Activated CD8-positive, alpha-beta memory T cell treated with anti-CD3 and anti-CD28 coated beads, Interleukin-2, amount 10 ng/mL, durations not matched to agents 7 days and 5 days (primary cell): Measurements from ENCODE around the gene TARS1. TPM values are rescaled to one million over a fixed set of nuclear protein-coding genes. Genes with fewer than 3 reads are reported as not detected.

Experiments used
- ATAC-seq: fragments of 150-1000 bp; cut with Tn5 transposase; one replicate; pipeline ENCODE4 v1.10.0; 2021; ENCODE audit warnings: moderate library complexity
- CTCF ChIA-PET: fragments of 350-600 bp; sonication (Branson Sonifier 250); formaldehyde crosslinking; loops from one replicate; lab custom pipeline; 2021; ENCODE audit warnings: antibody characterized with exemption; lab: Charles Lee
- DNase-seq: peaks from one replicate; pipeline ENCODE4 v3.0.0-alpha.2; 2020
- H3K27ac Mint-ChIP-seq: one replicate; pipeline ENCODE4 v1.8.0; 2021; ENCODE audit warnings: mild to moderate bottlenecking, mixed read lengths
- H3K27me3 Mint-ChIP-seq: one replicate; pipeline ENCODE4 v1.8.0; 2021; ENCODE audit warnings: mixed read lengths
- H3K36me3 Mint-ChIP-seq: one replicate; pipeline ENCODE4 v1.8.0; 2021; ENCODE audit warnings: mild to moderate bottlenecking, mixed read lengths
- H3K4me1 Mint-ChIP-seq: one replicate; pipeline ENCODE4 v1.8.0; 2021; ENCODE audit warnings: mixed read lengths
- H3K4me3 Mint-ChIP-seq: one replicate; pipeline ENCODE4 v1.8.0; 2021; ENCODE audit warnings: mild to moderate bottlenecking, moderate library complexity, mixed read lengths
- H3K9me3 Mint-ChIP-seq: one replicate; pipeline ENCODE4 v1.8.0; 2022; ENCODE audit warnings: low read depth, mixed read lengths
- total RNA-seq, 2 experiments: library from RNA; stranded (reverse); gene quantifications; one replicate each; pipeline ENCODE4 v1.2.3, GENCODE V29; 2021

TARS1 gene
- total RNA-seq, 2 experiments from 2014 or later = 157 to 240 TPM

DNA sequence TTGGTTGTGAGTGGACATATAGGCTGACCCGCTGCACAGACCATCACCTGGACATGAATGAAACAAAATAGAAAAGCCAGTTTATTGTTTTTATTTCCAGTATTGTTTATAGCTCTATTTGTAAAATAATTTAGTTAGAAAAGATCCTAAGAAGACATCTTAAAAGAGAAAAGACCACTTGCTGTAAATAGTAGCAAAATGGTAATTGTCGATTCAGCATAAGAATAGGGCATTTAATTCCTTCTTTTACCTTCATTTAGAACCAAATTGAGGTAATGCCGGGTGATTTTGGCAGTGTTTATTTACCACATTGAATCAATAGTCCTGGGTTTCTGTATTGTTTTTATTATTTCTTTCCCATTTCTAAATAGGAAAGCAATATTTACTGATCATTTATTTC is 7.4 kb downstream of the TARS1 start:
- Mint-ChIP-seq H3K9me3 (no peaks in the 10 kb centered on the region), H3K4me3 (no peak overlapping the region), H3K36me3 (peaks cover 67% of the 10 kb centered on the region), H3K27me3 (no peaks in the 10 kb centered on the region), H3K27ac (no peak overlapping the region), H3K4me1 (peaks cover 49% of the 10 kb centered on the region)
- DNase-seq (no peak), ATAC-seq (no peak)
- CTCF ChIA-PET = interaction anchor here (1.8 kb wide), 1 partner anchor 12 kb away, joined by 5 read pairs; no protein-coding TSS in a partner anchor

DNA sequence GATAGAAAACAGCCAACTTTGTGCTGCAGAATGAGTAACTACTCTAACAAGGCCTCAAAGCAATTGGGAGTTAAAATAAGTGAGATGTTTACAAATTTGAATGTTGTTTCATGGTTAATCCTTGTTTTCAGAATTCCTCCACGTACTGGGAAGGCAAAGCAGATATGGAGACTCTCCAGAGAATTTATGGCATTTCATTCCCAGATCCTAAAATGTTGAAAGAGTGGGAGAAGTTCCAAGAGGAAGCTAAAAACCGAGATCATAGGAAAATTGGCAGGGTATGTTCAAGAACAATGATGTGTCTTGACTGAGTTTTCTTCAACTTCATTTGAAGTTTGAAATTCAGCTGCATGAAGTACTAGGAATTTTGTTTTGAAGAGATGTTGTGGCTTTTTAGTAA is 16.4 kb downstream of the TARS1 start:
- Mint-ChIP-seq H3K27ac (no peak overlapping the region), H3K9me3 (no peaks in the 10 kb centered on the region), H3K4me3 (no peak overlapping the region), H3K36me3 (peaks cover 74% of the 10 kb centered on the region), H3K27me3 (no peaks in the 10 kb centered on the region), H3K4me1 (peaks cover 11% of the 10 kb centered on the region)
- DNase-seq (no peak), ATAC-seq (no peak)
- CTCF ChIA-PET = interaction anchor here (1.5 kb wide), 1 partner anchor 17 kb away, joined by 4 read pairs; the partner anchor contains the start of gene TARS1

DNA sequence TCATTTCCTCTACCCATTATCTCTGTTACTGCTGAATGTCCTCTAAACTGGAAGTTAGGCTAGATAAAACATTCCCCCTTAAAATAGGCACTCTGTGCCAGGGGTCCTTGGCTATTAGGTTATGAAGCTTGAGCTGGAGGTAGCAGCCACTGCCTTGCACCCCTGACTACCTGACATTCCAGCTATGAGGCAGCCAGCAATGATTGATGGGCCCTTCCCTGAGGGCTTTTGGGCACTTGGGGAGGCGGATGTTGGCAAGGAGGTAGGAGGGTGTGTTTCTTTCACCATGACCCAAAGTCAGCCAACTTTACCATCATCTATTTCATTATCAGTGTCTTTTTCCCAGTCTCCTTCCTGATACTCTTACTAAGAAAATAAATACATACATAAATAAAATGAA is 17.1 kb downstream of the TARS1 start:
- no peak overlapping the region for H3K4me3 Mint-ChIP-seq
- ATAC-seq = no peak
- peaks cover 9% of the 10 kb centered on the region for H3K4me1 Mint-ChIP-seq
- H3K27ac Mint-ChIP-seq = no peak overlapping the region
- CTCF ChIA-PET = interaction anchor here (1.5 kb wide), 1 partner anchor 18 kb away, joined by 4 read pairs; the partner anchor contains the start of gene TARS1
- no peaks in the 10 kb centered on the region for H3K9me3 Mint-ChIP-seq
- peaks cover 72% of the 10 kb centered on the region for H3K36me3 Mint-ChIP-seq
- no peak for DNase-seq
- H3K27me3 Mint-ChIP-seq = no peaks in the 10 kb centered on the region

DNA sequence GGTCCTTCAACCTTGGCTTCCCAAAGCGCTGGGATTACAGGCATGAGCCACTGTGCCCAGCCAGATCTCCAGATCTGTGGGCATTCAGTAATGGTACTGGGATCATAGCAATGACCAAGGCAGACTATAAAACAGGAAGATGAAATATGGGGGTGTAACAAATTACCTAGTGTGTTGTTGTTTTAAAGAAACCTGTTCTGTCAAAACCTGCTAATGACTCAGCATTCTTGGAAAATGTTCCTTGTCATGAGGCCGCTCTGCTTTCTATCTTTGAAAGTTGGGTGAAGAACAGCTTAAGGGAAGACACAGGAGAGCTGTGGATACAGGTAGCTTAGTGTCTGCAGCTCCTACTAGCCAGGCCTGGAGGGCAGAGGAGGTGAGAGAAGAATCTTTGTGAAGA is 19.4 kb downstream of the TARS1 start:
- Mint-ChIP-seq H3K9me3 (no peaks in the 10 kb centered on the region), H3K4me1 (peaks cover 6% of the 10 kb centered on the region), H3K27me3 (no peaks in the 10 kb centered on the region), H3K36me3 (peaks cover 70% of the 10 kb centered on the region), H3K4me3 (no peak overlapping the region), H3K27ac (no peak overlapping the region)
- CTCF ChIA-PET = no interaction called here
- ATAC-seq = no peak
- no peak for DNase-seq

DNA sequence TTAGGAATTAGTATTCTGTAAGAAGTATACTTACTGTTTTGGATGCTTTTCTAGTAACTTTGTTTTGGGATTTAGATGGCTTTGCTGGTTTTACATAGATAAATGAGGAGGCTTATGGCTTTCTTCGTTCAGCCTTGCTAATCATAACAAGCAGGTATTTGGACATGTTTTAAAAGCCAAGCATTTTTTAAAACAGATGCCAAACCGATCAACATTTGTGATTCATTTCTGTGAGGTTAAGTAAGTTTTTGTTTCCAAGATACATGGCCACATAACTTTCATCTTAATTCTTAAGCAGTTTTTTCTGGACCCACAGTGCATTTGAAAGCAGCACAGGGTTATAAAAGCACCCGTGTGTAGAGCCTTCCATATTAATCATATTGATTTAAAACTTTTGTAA is 21.7 kb downstream of the TARS1 start:
- Mint-ChIP-seq H3K4me1 (peaks cover 6% of the 10 kb centered on the region), H3K27ac (no peak overlapping the region), H3K27me3 (no peaks in the 10 kb centered on the region), H3K36me3 (peaks cover 67% of the 10 kb centered on the region), H3K4me3 (no peak overlapping the region), H3K9me3 (no peaks in the 10 kb centered on the region)
- CTCF ChIA-PET = no interaction called here
- ATAC-seq (no peak), DNase-seq (no peak)

DNA sequence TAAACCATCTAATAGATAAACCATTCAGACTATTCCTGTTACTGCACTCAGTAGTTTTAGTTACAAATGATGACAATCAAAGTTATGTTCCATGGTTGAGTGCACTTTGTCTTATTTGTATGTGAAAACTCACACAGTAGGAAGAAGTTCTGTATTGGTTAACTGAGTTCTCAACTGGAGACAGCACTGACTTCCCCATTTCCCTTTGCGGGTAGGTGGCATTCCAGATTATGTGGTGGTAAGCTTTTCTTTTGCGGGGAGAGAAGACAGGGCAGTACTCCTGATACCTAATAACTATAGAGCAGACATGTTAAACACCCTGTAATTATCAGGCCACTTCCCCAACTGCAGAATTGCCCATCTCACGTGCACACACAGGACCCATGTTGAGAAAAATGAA is 24.4 kb downstream of the TARS1 start:
- H3K4me3 Mint-ChIP-seq = no peak overlapping the region
- ATAC-seq = no peak
- H3K4me1 Mint-ChIP-seq = peaks cover under 1% of the 10 kb centered on the region
- DNase-seq = no peak
- peaks cover 68% of the 10 kb centered on the region for H3K36me3 Mint-ChIP-seq
- H3K9me3 Mint-ChIP-seq = no peaks in the 10 kb centered on the region
- H3K27ac Mint-ChIP-seq = no peak overlapping the region
- H3K27me3 Mint-ChIP-seq = no peaks in the 10 kb centered on the region
- CTCF ChIA-PET = no interaction called here

DNA sequence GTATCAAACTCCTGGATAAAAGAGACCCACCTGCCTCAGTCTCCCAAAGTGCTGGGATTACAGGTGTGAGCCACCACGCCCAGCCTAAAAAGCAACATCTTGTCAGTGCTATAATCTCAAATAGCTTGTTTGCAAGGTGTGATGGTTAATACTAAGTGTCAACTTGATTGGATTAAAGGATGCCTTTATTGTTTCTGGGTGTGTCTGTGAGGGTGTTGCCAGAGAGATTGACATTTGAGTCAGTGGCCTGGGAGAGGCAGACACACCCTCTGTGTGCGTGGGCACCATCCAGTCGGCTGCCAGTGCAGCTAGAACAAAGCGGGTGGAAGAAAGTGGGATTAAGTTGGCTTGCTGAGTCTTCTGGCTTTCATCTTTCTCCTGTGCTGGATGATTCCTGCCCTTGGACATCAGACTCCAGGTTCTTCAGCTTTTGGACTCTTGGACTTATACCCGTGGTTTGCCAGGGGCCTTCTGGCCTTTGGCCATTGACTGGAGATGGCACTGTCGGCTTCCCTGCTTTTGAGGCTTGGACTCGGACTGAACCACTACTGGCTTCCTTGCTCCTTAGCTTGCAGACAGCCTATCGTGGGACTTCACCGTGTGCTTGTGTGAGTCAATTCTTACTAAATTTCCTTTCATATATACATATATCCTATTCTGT is 28.1 kb downstream of the TARS1 start:
- Mint-ChIP-seq H3K4me3 (no peak overlapping the region), H3K36me3 (peaks cover 71% of the 10 kb centered on the region), H3K4me1 (no peaks in the 10 kb centered on the region), H3K27ac (no peak overlapping the region), H3K27me3 (no peaks in the 10 kb centered on the region), H3K9me3 (peaks cover 2% of the 10 kb centered on the region)
- ATAC-seq (no peak), DNase-seq (no peak)
- CTCF ChIA-PET = interaction anchor here (1.6 kb wide), 1 partner anchor 501 kb away, joined by 8 read pairs; no protein-coding TSS in a partner anchor

DNA sequence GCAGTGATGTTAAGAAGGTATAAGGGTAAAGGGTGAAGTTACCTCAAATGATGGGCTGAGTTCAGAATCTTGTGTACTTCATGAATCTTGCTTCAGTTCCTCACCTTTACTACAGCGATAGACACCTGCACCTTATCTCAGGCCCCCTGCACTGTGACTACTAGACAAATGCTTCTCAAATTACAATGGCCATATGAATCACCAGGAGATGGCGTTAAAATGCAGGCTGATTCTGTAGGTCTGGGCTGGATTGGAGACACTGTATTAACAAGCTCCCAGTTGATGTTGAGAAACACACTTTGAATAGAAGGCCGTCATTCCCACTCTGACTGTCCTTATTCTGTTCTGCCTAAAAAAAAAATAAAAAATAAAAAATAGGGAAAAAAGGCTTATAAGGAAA is 29.8 kb downstream of the TARS1 start:
- H3K4me3 Mint-ChIP-seq = no peak overlapping the region
- no peak for DNase-seq
- H3K4me1 Mint-ChIP-seq = no peaks in the 10 kb centered on the region
- no peaks in the 10 kb centered on the region for H3K27me3 Mint-ChIP-seq
- peaks cover 77% of the 10 kb centered on the region for H3K36me3 Mint-ChIP-seq
- no peak overlapping the region for H3K27ac Mint-ChIP-seq
- CTCF ChIA-PET = interaction anchor here (1.6 kb wide), 1 partner anchor 500 kb away, joined by 8 read pairs; no protein-coding TSS in a partner anchor
- peaks cover 10% of the 10 kb centered on the region for H3K9me3 Mint-ChIP-seq
- no peak for ATAC-seq

DNA sequence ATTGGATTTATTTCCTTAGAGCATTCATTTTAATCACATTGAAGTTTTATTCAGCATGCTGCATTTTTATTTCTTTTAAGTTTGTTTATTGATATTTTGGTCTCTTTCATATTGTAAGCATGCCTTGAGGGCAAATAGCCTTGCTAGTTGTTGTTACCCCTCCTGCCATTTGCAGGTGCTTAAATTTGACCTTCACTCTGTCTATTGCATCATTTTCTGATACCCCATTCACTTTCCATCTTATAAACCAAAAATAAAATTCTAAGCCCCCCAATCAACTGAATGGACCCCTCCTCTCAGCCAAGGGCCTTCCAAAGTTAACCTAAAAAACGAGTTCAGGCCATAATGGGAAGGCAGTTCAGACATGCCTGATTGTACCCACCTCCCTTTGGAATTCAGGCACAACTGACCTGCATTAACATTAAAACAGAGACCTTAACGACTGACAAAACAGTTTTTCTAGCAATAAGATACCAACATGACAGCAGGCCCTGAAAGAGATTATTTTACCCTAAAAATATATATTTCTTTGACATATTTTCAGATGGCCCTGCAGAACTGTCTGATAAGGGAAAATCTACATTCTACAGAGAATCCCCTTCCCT is 32.1 kb downstream of the TARS1 start:
- Mint-ChIP-seq H3K36me3 (peaks cover 80% of the 10 kb centered on the region), H3K27me3 (no peaks in the 10 kb centered on the region), H3K4me1 (no peaks in the 10 kb centered on the region), H3K27ac (no peak overlapping the region), H3K9me3 (peaks cover 10% of the 10 kb centered on the region), H3K4me3 (no peak overlapping the region)
- ATAC-seq = no peak
- no peak for DNase-seq
- CTCF ChIA-PET = no interaction called here

DNA sequence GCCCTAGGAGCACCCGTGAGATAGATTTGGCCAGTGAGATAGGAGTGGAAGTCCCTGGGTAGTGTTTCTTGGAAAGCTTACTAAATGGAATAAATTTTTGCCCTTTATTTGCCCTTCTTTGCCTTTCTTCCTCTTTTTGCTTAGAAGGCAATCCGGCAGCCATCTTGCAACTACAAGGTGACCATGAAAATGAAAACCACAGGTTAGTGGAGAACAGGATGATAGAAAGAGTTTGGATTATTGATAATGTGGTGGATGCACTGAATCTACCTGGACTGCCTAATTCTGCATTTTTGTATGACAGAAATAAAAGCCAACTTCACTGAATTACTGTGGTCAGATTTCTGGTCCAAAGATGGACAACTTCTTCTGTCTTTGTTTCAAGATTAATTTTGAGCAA is 33.2 kb downstream of the TARS1 start:
- Mint-ChIP-seq H3K27me3 (no peaks in the 10 kb centered on the region), H3K4me1 (no peaks in the 10 kb centered on the region), H3K4me3 (no peak overlapping the region), H3K9me3 (peaks cover 10% of the 10 kb centered on the region), H3K36me3 (peaks cover 73% of the 10 kb centered on the region), H3K27ac (no peak overlapping the region)
- ATAC-seq (no peak), DNase-seq (no peak)
- CTCF ChIA-PET = no interaction called here

DNA sequence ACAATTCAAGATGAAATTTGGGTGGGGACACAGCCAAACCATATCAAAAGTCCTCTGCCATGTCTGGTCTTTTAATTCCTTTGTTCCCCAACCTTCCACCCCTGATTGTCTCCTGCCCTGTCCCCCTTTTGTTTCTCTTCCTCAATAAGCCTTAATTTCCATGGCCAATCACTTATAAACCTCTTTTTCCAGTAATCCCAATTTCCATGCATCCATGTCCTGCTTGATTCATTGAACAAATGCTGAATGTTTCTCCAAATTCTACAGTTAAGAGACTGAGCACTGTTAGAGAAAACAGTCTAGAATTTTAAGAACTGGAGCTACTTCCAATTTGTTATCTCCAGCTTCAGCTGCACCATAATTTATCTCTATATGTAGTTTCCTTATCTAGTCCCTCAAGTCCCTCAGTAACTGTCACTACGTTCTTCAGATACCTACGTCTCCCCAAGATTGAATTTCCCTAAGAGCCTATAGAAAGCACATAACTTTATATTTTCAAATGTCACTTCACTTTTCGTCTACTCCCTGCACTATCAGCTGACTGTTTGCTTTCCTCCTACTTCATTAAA is 34.2 kb downstream of the TARS1 start:
- no peak for DNase-seq
- H3K36me3 Mint-ChIP-seq = peaks cover 66% of the 10 kb centered on the region
- no peak overlapping the region for H3K27ac Mint-ChIP-seq
- ATAC-seq = no peak
- CTCF ChIA-PET = no interaction called here
- no peaks in the 10 kb centered on the region for H3K27me3 Mint-ChIP-seq
- H3K4me3 Mint-ChIP-seq = no peak overlapping the region
- peaks cover 10% of the 10 kb centered on the region for H3K9me3 Mint-ChIP-seq
- no peaks in the 10 kb centered on the region for H3K4me1 Mint-ChIP-seq

DNA sequence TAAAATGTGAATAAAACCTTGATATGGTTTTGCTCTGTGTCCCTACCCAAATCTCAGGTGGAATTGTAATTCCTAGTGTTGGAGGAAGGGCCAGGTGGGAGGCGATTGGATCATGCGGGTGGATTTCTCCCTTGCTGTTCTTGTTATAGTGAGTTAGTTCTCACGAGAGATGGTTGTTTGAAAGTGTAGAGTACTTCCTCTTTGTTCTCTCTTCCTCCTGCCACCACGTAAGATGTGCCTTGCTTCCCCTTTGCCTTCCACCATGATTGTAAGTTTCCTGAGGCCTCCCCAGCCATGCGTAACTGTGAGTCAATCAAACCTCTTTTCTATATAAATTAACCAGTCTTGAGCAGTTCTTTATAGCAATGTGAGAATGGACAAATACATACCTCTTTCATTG is 34.9 kb downstream of the TARS1 start:
- no peaks in the 10 kb centered on the region for H3K27me3 Mint-ChIP-seq
- H3K4me3 Mint-ChIP-seq = no peak overlapping the region
- no peaks in the 10 kb centered on the region for H3K4me1 Mint-ChIP-seq
- H3K36me3 Mint-ChIP-seq = peaks cover 60% of the 10 kb centered on the region
- CTCF ChIA-PET = no interaction called here
- DNase-seq (no peak), ATAC-seq (no peak)
- peaks cover 10% of the 10 kb centered on the region for H3K9me3 Mint-ChIP-seq
- H3K27ac Mint-ChIP-seq = no peak overlapping the region

DNA sequence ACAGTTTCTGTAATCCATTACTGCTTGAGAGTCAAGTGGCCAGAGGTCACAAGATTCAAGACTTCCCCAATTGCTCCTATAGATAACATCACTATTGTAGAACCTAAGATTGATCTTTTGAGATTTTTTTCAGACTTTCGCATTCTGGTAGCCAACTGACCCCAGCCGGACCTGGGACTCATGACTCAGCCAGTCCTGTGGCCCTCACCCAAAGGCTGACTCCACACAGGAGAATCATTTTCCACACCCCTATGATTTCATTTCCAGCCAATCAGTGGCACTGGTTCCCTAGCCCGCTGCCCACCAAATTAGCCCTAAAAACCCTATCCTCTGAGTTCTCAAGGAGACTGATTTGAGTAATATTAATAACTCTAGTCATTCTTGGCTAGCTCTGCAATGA is 36.2 kb downstream of the TARS1 start:
- Mint-ChIP-seq H3K27ac (no peak overlapping the region), H3K27me3 (no peaks in the 10 kb centered on the region), H3K36me3 (peaks cover 52% of the 10 kb centered on the region), H3K4me3 (no peak overlapping the region), H3K4me1 (no peaks in the 10 kb centered on the region), H3K9me3 (peaks cover 10% of the 10 kb centered on the region)
- no peak for DNase-seq
- CTCF ChIA-PET = no interaction called here
- no peak for ATAC-seq

DNA sequence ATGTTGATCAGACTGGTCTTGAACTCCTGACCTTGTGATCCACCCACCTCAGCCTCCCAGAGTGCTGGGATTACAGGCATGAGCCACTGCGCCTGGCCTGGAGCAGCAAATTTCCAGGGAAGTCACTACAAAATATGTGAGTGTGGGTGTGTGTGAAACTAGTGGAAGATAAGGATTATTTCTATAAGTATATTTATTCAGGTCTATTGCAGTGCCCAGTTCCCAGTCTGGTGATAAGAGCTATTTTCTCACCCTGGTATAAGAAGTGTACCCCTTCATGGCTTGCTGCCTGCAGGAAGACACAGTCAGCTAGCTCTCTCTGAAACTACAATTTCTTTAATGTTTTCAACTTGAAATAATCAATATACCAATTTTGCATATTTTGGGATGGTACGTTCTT is 37.1 kb downstream of the TARS1 start:
- no peak for DNase-seq
- Mint-ChIP-seq H3K27me3 (no peaks in the 10 kb centered on the region), H3K9me3 (peaks cover 10% of the 10 kb centered on the region), H3K4me3 (no peak overlapping the region), H3K36me3 (peaks cover 45% of the 10 kb centered on the region), H3K4me1 (no peaks in the 10 kb centered on the region), H3K27ac (no peak overlapping the region)
- no peak for ATAC-seq
- CTCF ChIA-PET = no interaction called here
